ENCODE data around the gene DEAF1. TPM values are rescaled to one million over a fixed set of nuclear protein-coding genes. Genes with fewer than 3 reads are reported as not detected.

DEAF1 gene
- total and polyA plus RNA-seq, 9 of the 15 experiments (the other 6 are each of a cell fraction or from before 2014, with no cell fraction given): 2.0 to 69.1 (median 26.8) TPM

DNA sequence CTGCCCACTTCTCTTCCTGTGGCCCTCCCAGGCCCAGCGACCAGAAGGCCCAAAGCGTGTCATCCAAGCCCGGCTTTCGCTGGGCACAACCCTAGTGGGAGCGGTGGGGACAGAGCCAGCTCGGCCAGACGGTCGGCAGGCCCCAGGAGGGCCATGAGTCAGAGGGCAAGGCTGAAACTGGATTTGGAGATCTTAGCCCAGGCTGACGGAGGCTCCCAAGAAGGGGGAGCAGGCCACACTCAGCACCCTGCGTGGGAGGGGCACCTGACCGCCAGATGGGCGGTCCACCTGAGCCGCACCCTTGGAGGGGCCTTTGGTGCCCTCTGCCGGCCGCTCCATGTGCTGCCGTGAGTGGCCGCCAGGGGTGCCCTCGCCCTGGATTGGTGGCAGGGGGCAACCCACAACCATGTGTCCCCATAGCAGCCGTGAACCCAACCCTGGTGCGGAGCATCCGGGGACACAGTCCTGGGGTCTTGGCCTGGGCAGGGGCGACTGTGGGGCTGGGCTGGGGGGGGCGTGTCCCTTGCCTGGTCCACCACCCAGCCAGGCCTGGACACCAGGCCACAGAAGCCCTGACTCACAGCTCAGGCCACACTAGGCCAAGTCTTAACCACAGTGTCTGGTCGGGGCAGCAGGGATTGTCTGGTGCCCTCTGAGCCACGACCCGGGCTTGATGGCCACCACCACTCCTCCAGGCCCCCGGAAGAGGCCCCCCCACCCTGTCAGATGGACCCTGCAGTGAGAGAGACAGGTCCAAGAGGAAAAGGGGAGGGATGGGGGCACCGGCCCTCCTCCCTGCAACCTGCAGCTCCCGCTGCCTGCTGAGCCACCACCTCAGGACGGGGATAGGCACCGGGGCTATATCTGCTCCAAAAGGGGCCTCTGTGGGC is 33.1 kb upstream of the DEAF1 start (continued):
- peak; percentile 94 for TF ChIP-seq KLF13 (tag; IDR thresholded peaks at IDR 0.05; ENCODE audit: borderline replicate concordance, low read depth)
- TF ChIP-seq POLR3A (IDR thresholded peaks at IDR 0.05; ENCODE audit: borderline replicate concordance, extremely low read depth, insufficient read depth, insufficient read length): no peak
- TF ChIP-seq SMAD2 (IDR thresholded peaks at IDR 0.05; ENCODE audit: low read depth, low read length): no peak
- TF ChIP-seq ELF2 (CRISPR knock-in tag; IDR thresholded peaks at IDR 0.05): no peak
- peak; percentile 85 for TF ChIP-seq HMGN3 (IDR thresholded peaks at IDR 0.05; ENCODE audit: borderline replicate concordance, extremely low read depth, insufficient read length, low read depth, low read length)
- TF ChIP-seq ELF1 (tag; IDR thresholded peaks at IDR 0.05): no peak
- TF ChIP-seq, protein P1, sequence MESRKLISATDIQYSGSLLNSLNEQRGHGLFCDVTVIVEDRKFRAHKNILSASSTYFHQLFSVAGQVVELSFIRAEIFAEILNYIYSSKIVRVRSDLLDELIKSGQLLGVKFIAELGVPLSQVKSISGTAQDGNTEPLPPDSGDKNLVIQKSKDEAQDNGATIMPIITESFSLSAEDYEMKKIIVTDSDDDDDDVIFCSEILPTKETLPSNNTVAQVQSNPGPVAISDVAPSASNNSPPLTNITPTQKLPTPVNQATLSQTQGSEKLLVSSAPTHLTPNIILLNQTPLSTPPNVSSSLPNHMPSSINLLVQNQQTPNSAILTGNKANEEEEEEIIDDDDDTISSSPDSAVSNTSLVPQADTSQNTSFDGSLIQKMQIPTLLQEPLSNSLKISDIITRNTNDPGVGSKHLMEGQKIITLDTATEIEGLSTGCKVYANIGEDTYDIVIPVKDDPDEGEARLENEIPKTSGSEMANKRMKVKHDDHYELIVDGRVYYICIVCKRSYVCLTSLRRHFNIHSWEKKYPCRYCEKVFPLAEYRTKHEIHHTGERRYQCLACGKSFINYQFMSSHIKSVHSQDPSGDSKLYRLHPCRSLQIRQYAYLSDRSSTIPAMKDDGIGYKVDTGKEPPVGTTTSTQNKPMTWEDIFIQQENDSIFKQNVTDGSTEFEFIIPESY (CRISPR knock-in tag; IDR thresholded peaks at IDR 0.05): peak; percentile 91
- TF ChIP-seq, protein P2, sequence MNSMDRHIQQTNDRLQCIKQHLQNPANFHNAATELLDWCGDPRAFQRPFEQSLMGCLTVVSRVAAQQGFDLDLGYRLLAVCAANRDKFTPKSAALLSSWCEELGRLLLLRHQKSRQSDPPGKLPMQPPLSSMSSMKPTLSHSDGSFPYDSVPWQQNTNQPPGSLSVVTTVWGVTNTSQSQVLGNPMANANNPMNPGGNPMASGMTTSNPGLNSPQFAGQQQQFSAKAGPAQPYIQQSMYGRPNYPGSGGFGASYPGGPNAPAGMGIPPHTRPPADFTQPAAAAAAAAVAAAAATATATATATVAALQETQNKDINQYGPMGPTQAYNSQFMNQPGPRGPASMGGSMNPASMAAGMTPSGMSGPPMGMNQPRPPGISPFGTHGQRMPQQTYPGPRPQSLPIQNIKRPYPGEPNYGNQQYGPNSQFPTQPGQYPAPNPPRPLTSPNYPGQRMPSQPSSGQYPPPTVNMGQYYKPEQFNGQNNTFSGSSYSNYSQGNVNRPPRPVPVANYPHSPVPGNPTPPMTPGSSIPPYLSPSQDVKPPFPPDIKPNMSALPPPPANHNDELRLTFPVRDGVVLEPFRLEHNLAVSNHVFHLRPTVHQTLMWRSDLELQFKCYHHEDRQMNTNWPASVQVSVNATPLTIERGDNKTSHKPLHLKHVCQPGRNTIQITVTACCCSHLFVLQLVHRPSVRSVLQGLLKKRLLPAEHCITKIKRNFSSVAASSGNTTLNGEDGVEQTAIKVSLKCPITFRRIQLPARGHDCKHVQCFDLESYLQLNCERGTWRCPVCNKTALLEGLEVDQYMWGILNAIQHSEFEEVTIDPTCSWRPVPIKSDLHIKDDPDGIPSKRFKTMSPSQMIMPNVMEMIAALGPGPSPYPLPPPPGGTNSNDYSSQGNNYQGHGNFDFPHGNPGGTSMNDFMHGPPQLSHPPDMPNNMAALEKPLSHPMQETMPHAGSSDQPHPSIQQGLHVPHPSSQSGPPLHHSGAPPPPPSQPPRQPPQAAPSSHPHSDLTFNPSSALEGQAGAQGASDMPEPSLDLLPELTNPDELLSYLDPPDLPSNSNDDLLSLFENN (IDR thresholded peaks at IDR 0.05; ENCODE audit: low read depth in 2 of 2, low read length in 2 of 2): peak in 1 of 2 experiments; percentile 36; a peak in 1 of 4 replicates
- TF ChIP-seq, protein P3, sequence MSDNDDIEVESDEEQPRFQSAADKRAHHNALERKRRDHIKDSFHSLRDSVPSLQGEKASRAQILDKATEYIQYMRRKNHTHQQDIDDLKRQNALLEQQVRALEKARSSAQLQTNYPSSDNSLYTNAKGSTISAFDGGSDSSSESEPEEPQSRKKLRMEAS (CRISPR knock-in tag; IDR thresholded peaks at IDR 0.05): peak; percentile 86
- peak; percentile 55 for TF ChIP-seq CBFA2T3 (IDR thresholded peaks at IDR 0.05)
- no peak for TF ChIP-seq SMARCC2 (IDR thresholded peaks at IDR 0.05; ENCODE audit: low read depth)
- TF ChIP-seq BRCA1 (IDR thresholded peaks at IDR 0.05): no peak
- TF ChIP-seq BRCA1 (CRISPR knock-in tag; IDR thresholded peaks at IDR 0.05): no peak
- 0 out of 2 replicates have a peak, but pooled peaks have one; percentile 40 for TF ChIP-seq BCOR (IDR thresholded peaks at IDR 0.05)
- no peak for TF ChIP-seq MTA2 (IDR thresholded peaks at IDR 0.05; ENCODE audit: low read depth)
- no peak for TF ChIP-seq ELF4 (CRISPR knock-in tag; IDR thresholded peaks at IDR 0.05)
- peak; percentile 93 for TF ChIP-seq XRCC5 (IDR thresholded peaks at IDR 0.05; ENCODE audit: low read depth, low read length)
- TF ChIP-seq STAG1 (CRISPR knock-in tag; IDR thresholded peaks at IDR 0.05; ENCODE audit: borderline replicate concordance): no peak; the same call in 1 of the 2 replicates
- TF ChIP-seq PML (IDR thresholded peaks at IDR 0.05; ENCODE audit: low read length): no peak
- TF ChIP-seq, protein P4, sequence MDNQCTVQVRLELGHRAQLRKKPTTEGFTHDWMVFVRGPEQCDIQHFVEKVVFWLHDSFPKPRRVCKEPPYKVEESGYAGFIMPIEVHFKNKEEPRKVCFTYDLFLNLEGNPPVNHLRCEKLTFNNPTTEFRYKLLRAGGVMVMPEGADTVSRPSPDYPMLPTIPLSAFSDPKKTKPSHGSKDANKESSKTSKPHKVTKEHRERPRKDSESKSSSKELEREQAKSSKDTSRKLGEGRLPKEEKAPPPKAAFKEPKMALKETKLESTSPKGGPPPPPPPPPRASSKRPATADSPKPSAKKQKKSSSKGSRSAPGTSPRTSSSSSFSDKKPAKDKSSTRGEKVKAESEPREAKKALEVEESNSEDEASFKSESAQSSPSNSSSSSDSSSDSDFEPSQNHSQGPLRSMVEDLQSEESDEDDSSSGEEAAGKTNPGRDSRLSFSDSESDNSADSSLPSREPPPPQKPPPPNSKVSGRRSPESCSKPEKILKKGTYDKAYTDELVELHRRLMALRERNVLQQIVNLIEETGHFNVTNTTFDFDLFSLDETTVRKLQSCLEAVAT (IDR thresholded peaks at IDR 0.05): 0 out of 4 replicates have a peak, but pooled peaks of 1 of the 2 experiments have one; percentile 71
